B cell (primary cell): Measurements from ENCODE around the gene KCNF1. TPM values are rescaled to one million over a fixed set of nuclear protein-coding genes. Genes with fewer than 3 reads are reported as not detected.

Experiments used
- ATAC-seq: fragments of 200-7000 bp; cut with Tn5 transposase; one replicate; pipeline ENCODE4 v1.10.0; 2021; ENCODE audit warnings: low read depth, mild to moderate bottlenecking, moderate number of reproducible peaks, moderate library complexity
- CTCF ChIA-PET: fragments of 350-600 bp; sonication (Branson Sonifier 250); formaldehyde crosslinking; loops from one replicate; lab custom pipeline; 2021; ENCODE audit warnings: antibody characterized with exemption, inconsistent platforms; lab: Charles Lee
- POLR2A ChIA-PET: fragments of 350-600 bp; sonication (Branson Sonifier 250); formaldehyde crosslinking; loops from one replicate; lab custom pipeline; 2021; ENCODE audit warnings: antibody characterized with exemption; lab: Charles Lee
- DNase-seq: peaks from one replicate; pipeline ENCODE4 v3.0.0; 2013
- H2AFZ ChIP-seq: 2 replicates; pipeline ENCODE4 v1.6.1; 2012; ENCODE audit warnings: mild to moderate bottlenecking, low read depth, low read length; ENCODE audit not compliant: insufficient read depth, poor library complexity, severe bottlenecking
- H3K27ac ChIP-seq, 2 donors: 1 replicate in 1 of 2; 2 replicates in 1 of 2; pipeline ENCODE4 v1.5.1; 2012 to 2013; ENCODE audit warnings: low read length in 2 of 2, mild to moderate bottlenecking in 2 of 2, moderate library complexity in 1 of 2
- H3K27me3 ChIP-seq, 4 experiments: fragments of 200-600 bp in 1 of 4; sonication (generic) in 1 of 4; replicated peaks in 1 of 4; 1 replicate in 2 of 4; 2 replicates in 2 of 4; pipeline versions ENCODE4 v1.6.1 to v1.7.0; 2013 to 2016; ENCODE audit warnings: low read length in 3 of 4, mild to moderate bottlenecking in 2 of 4, mixed read lengths in 1 of 4, moderate library complexity in 1 of 4; ENCODE audit not compliant: insufficient read depth in 4 of 4, control insufficient read depth in 3 of 4; ENCODE audit errors: control extremely low read depth in 1 of 4
- H3K36me3 ChIP-seq, 2 experiments: replicated peaks in 1 of 2; 1 replicate in 1 of 2; 2 replicates in 1 of 2; pipeline versions ENCODE4 v1.6.1 to v1.7.1; 2013; ENCODE audit warnings: low read length in 1 of 2; ENCODE audit not compliant: insufficient read depth in 2 of 2, control insufficient read depth in 1 of 2; ENCODE audit errors: control extremely low read depth in 1 of 2, extremely low read depth in 1 of 2
- H3K4me1 ChIP-seq, 2 donors: fragments of 200-600 bp in 1 of 2; sonication (generic) in 1 of 2; 1 replicate in 1 of 2; 2 replicates in 1 of 2; pipeline versions ENCODE4 v1.5.1 to v1.6.1; 2013 to 2017; ENCODE audit warnings: low read length in 2 of 2; ENCODE audit not compliant: control insufficient read depth in 2 of 2, insufficient read depth in 2 of 2
- H3K4me2 ChIP-seq: replicated peaks from 2 replicates; pipeline ENCODE3; 2012; ENCODE audit warnings: mild to moderate bottlenecking, low read depth, low read length; ENCODE audit not compliant: poor library complexity, severe bottlenecking
- H3K4me3 ChIP-seq, 5 experiments: fragments of 200-600 bp in 1 of 5; sonication (generic) in 1 of 5; 1 replicate in 3 of 5; 2 replicates in 2 of 5; pipeline versions ENCODE4 v1.5.1 to v1.7.0; 2011 to 2016; ENCODE audit warnings: low read length in 4 of 5, mild to moderate bottlenecking in 4 of 5, low read depth in 2 of 5, control low read depth in 1 of 5, moderate library complexity in 1 of 5; ENCODE audit not compliant: insufficient read depth in 1 of 5; ENCODE audit errors: control extremely low read depth in 1 of 5, extremely low read depth in 1 of 5
- H3K79me2 ChIP-seq: fragments of 200-600 bp; sonication (generic); one replicate; pipeline ENCODE4 v1.6.0; 2016; ENCODE audit warnings: low read length; ENCODE audit not compliant: control insufficient read depth, insufficient read depth
- H3K9ac ChIP-seq: fragments of 200-600 bp; sonication (generic); 2 replicates; pipeline ENCODE4 v1.6.1; 2017; ENCODE audit warnings: mild to moderate bottlenecking, low read length, moderate library complexity
- H3K9me3 ChIP-seq, 3 donors: one replicate each; pipeline versions ENCODE4 v1.6.1 to v1.7.1; 2013; ENCODE audit warnings: low read length in 2 of 3; ENCODE audit not compliant: control insufficient read depth in 2 of 3, insufficient read depth in 1 of 3; ENCODE audit errors: control extremely low read depth in 1 of 3
- H4K20me1 ChIP-seq: 2 replicates; pipeline ENCODE4 v1.6.0; 2012; ENCODE audit warnings: mild to moderate bottlenecking, low read length; ENCODE audit not compliant: insufficient read depth, control insufficient read depth, poor library complexity, severe bottlenecking
- H3K27ac Mint-ChIP-seq: one replicate; pipeline ENCODE4 v1.8.0; 2021; ENCODE audit warnings: mixed read lengths
- H3K27me3 Mint-ChIP-seq: one replicate; pipeline ENCODE4 v1.8.0; 2021; ENCODE audit warnings: mixed read lengths
- H3K4me1 Mint-ChIP-seq: one replicate; pipeline ENCODE4 v1.8.0; 2021; ENCODE audit warnings: mixed read lengths
- H3K4me3 Mint-ChIP-seq: one replicate; pipeline ENCODE4 v1.8.0; 2021; ENCODE audit warnings: mixed read lengths
- H3K9me3 Mint-ChIP-seq: one replicate; pipeline ENCODE4 v1.8.0; 2022; ENCODE audit warnings: mixed read lengths; ENCODE audit not compliant: insufficient read depth
- EZH2 ChIP-seq: IDR thresholded peaks from 2 replicates; pipeline ENCODE4 v1.6.1; 2012; ENCODE audit warnings: borderline replicate concordance, low read depth, mild to moderate bottlenecking, moderate library complexity, low read length; ENCODE audit not compliant: insufficient read depth, poor library complexity, severe bottlenecking
- WGBS: methylation state at CpG from one replicate; pipeline ENCODE4 v1.1.5; 2013; ENCODE audit warnings: missing lambda C conversion rate; ENCODE audit not compliant: insufficient coverage; 5-methylcytosine and 5-hydroxymethylcytosine counted together
- intact Hi-C: fragments of 100-400 bp; cut with micrococcal nuclease; formaldehyde crosslinking; loops from one replicate; pipeline ENCODE4 v1.10.0; 2022
- polyA plus RNA-seq: library from polyadenylated mRNA; depleted of rRNA; stranded (reverse); fragments of >200 nt; gene quantifications from 2 replicates; pipeline ENCODE4 v1.2.3, GENCODE V29; 2012
- total RNA-seq, 2 donors: library from RNA; stranded (reverse); fragments of 120-200 nt in 1 of 2; gene quantifications; 1 replicate in 1 of 2; 2 replicates in 1 of 2; pipeline versions ENCODE4 v1.2.3 to v1.2.4, GENCODE V29; 2013 to 2022
- TF ChIP-seq, protein P1 (sequence below): fragments of 200-600 bp; IDR thresholded peaks from one replicate; pipeline ENCODE4 v1.8.0; 2022; ENCODE audit warnings: antibody characterized with exemption, mild to moderate bottlenecking

The KCNF1 gene
- total and polyA plus RNA-seq, 2 donors (not counting 1 experiment from before 2014, with no cell fraction given), result not detected

DNA sequence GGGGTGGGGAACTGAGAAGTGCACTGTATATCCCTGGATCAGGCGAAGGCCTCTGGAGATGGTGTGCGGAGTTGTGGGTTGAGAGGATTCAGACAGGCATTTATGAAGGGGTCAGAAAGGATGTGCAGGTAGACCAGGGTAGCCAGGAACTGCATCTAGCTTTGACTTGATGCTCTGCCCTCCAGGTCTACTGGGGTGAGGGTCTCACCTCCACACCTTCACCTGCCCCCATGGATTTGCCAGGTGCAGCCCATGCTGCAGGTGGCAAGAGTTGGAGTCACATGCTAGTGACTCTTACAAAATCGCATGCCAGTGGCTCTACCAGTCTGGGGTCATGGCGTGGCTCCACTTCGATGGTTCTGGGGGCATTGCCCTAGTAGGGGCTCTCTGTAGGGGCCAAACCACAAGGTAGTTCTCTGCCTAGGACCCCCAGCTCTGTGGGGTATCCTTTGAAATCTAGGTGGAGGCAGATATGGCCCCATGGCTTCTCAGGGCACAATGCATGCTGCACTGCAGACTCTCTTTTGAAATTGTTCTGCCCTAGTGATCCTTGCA is 18.9 kb upstream of the KCNF1 start:
- no peaks in the 10 kb centered on the region for H4K20me1 ChIP-seq
- Mint-ChIP-seq H3K27ac (no peak overlapping the region), H3K4me1 (no peaks in the 10 kb centered on the region), H3K9me3 (peaks cover 2% of the 10 kb centered on the region), H3K4me3 (no peak overlapping the region), H3K27me3 (peaks cover 33% of the 10 kb centered on the region)
- ATAC-seq (no peak), DNase-seq (no peak)
- H2AFZ ChIP-seq, result no peak overlapping the region
- H3K79me2 ChIP-seq, result no peaks in the 10 kb centered on the region
- H3K4me1 ChIP-seq, result no peaks in the 10 kb centered on the region
- H3K9ac ChIP-seq, result no peak overlapping the region
- H3K4me3 ChIP-seq, result no peak overlapping the region
- no peak overlapping the region for H3K27ac ChIP-seq
- H3K4me2 ChIP-seq, result no peak overlapping the region
- 69% methylated on average over 5 of the region's 5 CpGs for WGBS
- intact Hi-C loops, result no loop called here
- H3K36me3 ChIP-seq, result no peaks in the 10 kb centered on the region
- peaks cover 0 to 5% (median 0%) of the 10 kb centered on the region in 3 donors for H3K9me3 ChIP-seq
- peaks cover 0 to 11% (median 0%) of the 10 kb centered on the region in 4 experiments for H3K27me3 ChIP-seq
- CTCF ChIA-PET, result interaction anchor here (0.8 kb wide), 1 partner anchor 20 kb away, joined by 3 read pairs; no protein-coding TSS in a partner anchor
- TF ChIP-seq EZH2, result no peak
- TF ChIP-seq, protein P1, sequence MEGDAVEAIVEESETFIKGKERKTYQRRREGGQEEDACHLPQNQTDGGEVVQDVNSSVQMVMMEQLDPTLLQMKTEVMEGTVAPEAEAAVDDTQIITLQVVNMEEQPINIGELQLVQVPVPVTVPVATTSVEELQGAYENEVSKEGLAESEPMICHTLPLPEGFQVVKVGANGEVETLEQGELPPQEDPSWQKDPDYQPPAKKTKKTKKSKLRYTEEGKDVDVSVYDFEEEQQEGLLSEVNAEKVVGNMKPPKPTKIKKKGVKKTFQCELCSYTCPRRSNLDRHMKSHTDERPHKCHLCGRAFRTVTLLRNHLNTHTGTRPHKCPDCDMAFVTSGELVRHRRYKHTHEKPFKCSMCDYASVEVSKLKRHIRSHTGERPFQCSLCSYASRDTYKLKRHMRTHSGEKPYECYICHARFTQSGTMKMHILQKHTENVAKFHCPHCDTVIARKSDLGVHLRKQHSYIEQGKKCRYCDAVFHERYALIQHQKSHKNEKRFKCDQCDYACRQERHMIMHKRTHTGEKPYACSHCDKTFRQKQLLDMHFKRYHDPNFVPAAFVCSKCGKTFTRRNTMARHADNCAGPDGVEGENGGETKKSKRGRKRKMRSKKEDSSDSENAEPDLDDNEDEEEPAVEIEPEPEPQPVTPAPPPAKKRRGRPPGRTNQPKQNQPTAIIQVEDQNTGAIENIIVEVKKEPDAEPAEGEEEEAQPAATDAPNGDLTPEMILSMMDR, result no peak
- POLR2A ChIA-PET, result no interaction called here

DNA sequence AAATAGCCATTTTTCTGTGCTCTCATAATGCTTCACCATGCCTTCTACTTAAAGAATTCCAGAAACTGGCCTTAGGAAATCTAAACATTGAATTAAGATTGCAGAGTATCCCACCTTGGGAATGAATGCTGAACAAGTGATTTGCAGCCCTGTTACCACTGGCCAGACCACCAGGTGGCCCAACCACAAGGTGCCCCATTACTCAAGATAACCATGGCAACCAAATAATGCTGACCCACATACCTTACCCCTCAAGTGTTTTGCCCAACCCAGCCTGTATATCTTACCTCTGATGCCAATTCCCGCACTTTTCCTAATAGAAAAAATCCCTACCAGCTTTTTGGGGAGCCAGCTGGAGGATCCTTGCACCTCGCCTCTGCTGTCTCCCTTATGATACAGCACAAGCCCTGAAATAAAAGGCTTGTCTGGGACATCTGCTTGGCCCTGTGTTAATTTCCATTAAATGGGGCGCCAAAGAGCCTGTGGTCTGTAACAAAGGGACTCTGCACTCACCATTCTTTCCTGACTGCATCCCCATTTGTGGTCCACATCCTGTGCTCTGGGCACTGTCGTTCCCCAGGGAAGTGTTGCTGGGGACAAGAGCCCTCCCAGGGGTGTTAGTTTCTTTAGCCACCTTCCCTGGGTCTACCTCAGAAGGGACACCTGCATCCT is 17.3 kb upstream of the KCNF1 start:
- Histone ChIP-seq H3K27ac (no peak overlapping the region), H3K4me1 (no peaks in the 10 kb centered on the region), H3K9me3 (peaks cover 0 to 5% (median 0%) of the 10 kb centered on the region in 3 donors), H3K4me3 (no peak overlapping the region), H3K4me2 (no peak overlapping the region), H3K36me3 (no peaks in the 10 kb centered on the region), H3K27me3 (peaks cover 0 to 11% (median under 1%) of the 10 kb centered on the region in 4 experiments), H3K9ac (no peak overlapping the region), H3K79me2 (no peaks in the 10 kb centered on the region), H4K20me1 (no peaks in the 10 kb centered on the region), H2AFZ (no peak overlapping the region)
- no peaks in the 10 kb centered on the region for H3K9me3 Mint-ChIP-seq
- ChIA-PET CTCF (no interaction called here), POLR2A (no interaction called here)
- no peak overlapping the region for H3K4me3 Mint-ChIP-seq
- DNase-seq, result no peak
- 68% methylated on average over 4 of the region's 4 CpGs for WGBS
- intact Hi-C loops, result no loop called here
- ATAC-seq, result no peak
- no peak overlapping the region for H3K27ac Mint-ChIP-seq
- TF ChIP-seq, protein P1, result no peak
- no peak for TF ChIP-seq EZH2
- H3K27me3 Mint-ChIP-seq, result peaks cover 29% of the 10 kb centered on the region
- no peaks in the 10 kb centered on the region for H3K4me1 Mint-ChIP-seq
